GM19238 (cell line): Measurements from ENCODE around the gene PSMD13.

Experiments
- DNase-seq: peaks from one replicate; pipeline ENCODE4 v3.0.0; 2011; ENCODE audit warnings: low spot score; ENCODE audit not compliant: insufficient read length

The PSMD13 gene

DNA sequence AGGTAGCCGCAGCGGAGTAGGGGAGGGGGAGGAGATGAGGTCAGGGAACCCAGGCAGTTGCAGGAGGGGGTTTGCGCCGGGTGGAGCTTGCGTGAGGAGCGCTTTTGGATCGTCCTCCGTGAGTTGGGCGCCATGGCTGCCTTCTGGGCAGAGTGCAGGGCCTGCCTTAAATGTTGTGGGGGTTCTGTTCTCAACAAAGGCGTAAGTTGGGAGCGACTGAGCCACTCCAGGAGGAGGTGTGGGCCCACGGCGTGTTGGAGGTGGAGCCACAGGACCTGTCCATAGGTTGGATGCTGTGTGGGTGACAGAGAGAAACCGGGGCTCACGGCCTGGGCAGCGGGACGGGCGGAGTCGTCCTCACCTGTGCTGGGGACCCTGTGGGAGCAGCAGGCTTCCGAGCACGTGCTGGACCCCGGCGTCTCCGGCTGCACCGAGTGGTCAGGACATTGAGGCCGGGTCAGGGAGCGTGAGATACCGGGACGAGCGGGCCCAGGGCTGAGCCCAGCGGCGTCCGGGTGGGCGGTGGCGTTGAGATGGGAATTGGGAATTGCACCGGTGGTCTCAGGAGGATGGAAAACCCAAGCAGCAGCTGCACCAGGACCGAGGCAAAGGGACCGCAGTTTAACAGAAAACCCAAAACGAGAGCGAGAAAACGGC lies 51.2 kb downstream of the PSMD13 start:
- no peak for DNase-seq

DNA sequence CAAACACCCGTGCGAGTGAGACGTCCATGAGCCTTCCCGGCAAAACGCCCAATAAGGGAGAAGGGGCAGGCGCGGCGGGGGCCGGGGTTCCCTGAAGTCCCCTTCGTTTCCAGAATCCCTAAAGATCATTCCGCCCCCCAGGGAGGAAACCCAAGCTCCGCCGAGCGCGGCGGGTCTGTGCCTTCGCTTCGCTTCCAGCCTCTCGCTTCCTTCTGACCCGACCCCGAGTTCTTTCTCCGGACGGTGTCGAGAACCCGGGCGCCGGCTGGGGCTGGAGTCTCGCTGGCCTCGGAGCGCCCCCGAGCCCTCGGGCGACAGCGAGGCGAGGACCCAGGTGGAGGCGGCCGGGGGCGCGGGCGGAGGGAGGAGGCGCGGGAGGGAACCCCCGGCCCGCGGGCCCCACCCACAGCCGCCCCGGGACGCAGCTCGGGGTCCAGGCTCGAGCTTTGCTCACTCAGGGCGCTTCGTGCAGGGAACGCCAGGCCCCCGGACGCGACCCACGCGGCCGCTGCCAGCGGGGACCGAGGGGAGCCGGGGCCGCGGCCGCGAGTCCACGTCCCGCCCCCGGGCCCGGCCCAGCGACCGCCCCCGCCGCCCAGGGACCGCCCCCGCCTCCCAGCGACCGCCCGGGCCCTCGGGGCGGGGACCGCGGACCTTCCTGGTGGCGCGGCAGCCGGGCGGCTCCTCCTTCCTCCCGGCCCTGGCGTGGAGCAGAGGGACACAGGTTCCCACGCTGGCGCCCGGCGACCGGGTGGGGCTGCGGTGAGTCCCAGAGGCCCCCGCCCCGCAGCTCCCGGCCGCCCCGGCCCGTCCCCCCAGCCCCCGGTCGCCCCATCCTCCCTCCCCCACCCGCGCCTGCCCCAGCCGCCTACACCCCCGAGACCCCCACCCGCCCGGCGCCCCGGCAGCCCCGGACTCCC lies 52.0 kb downstream of the PSMD13 start, which contains the start of gene PGGHG:
PGGHG (plus strand) TSS at position 649 of the 920 bp plus-strand sequence. CDS start 691 bp downstream, outside the sequence.
- peak; percentile 96 for DNase-seq

DNA sequence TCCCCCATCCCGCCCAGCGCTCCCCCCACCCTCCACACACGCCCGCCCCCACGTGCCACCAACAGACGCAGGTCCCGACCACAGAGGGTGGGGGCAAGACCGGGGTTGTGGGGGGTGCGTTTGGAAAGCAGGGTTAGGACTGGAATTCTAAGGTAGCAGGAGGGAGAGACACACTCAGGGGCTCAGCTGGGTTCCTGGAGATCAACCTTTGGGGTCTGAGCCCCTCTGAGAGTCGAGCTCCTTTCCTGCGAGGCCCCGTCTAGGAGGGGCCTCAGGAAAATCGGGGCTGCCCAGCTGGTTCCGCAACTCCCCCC lies 52.6 kb downstream of the PSMD13 start:
- DNase-seq = no peak

DNA sequence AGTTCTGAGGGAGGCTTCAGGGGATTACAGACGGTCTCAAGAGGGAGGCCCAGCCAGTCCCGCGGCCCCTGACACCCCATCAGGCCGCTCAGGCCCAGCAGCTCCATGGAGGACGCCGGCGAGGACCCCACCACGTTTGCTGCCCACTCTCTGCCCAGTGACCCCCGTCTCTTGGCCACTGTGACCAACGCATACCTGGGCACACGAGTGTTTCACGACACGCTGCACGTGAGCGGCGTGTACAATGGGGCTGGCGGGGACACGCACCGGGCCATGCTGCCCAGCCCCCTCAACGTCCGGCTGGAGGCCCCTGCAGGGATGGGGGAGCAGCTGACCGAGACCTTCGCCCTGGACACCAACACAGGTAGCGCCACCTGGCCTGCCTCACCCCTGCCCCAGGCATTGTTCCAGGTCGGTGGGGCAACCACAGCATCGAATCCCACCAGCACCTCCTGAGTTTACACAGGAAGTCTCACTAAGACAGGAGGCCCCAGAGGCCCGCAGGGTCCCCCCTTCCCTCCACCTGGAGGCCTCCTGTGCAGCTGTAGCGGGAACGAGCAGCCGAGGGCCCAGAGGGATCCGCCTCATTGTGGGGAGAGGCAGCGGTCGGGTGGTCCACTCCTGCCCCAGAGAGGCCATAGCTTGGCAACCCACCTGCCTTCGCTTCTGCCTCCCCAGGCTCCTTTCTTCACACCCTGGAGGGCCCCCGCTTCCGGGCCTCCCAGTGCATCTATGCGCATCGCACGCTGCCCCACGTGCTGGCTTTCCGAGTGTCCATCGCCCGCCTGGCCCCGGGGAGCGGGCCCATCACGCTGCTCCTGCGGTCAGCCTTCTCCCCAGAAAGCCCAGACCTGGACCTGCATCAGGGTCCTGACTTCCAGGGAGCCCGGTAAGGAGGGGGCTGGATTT lies 53.2 kb downstream of the PSMD13 start:
- DNase-seq = no peak

DNA sequence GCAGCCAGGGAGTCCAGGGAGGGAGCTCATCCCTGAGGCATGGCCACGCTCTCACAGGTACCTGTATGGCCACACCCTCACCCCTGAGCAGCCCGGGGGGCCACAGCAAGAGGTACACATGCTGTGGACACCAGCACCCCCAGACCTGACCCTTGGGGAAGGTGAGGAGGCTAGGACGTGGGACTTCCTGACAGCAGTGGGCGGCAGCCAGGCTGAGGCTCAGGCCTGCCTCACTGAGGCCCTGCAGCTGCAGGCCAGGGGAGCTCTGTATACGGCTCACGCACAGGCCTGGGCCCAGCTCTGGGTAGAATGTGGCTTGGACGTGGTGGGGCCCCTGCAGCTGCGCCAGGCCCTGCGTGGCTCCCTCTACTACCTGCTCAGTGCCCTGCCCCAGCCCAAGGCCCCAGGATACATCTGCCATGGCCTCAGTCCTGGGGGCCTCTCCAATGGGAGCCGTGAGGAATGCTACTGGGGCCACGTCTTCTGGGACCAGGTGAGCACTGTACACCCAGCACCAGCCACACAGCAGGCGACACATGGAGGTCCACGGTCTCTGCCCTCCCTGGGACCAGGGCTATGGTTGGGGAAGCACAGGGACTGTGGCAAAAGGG lies 54.0 kb downstream of the PSMD13 start:
- DNase-seq = no peak

DNA sequence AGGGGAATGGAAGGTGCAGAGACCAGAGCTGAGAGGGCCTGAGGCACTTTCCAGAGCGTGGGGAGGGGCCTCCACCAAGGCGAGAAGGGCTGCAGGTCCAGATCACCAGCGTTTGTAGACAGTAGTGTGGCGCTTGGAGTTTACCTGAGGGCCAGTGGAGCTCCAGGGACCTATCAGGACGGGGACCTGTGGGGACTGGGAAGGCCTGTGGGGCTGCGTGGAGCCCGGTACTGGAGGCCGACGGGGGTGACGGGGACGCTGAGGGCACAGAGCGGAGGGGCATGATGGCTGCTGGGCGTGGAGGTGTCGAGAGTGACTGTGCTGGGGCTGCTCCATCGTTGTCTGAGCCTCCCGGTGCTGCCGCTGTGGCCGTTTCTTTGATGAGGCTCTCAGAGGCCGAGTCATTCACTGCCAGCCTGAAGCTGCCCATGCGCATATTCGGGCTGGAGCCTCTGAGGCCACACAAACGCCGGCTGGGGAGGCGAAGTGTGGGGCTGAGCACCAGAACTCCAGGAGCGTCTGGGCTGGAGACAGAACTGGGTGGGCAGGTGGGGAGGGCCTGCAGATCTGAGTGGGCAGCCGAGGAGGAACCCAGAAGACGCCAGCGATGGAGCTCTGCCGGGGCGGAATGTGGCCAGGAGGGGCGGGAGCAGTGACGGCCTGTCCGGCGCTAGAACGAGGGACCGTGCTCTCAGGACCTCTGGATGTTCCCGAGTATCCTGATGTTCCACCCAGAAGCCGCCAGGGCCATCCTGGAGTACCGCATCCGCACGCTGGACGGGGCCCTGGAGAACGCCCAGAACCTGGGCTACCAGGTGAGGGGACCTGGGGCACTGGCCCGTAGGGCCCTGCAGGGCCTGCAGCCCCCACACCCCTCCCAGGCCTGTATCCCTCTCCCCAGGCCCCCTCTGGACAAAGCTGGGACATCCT lies 54.8 kb downstream of the PSMD13 start:
- DNase-seq = no peak

DNA sequence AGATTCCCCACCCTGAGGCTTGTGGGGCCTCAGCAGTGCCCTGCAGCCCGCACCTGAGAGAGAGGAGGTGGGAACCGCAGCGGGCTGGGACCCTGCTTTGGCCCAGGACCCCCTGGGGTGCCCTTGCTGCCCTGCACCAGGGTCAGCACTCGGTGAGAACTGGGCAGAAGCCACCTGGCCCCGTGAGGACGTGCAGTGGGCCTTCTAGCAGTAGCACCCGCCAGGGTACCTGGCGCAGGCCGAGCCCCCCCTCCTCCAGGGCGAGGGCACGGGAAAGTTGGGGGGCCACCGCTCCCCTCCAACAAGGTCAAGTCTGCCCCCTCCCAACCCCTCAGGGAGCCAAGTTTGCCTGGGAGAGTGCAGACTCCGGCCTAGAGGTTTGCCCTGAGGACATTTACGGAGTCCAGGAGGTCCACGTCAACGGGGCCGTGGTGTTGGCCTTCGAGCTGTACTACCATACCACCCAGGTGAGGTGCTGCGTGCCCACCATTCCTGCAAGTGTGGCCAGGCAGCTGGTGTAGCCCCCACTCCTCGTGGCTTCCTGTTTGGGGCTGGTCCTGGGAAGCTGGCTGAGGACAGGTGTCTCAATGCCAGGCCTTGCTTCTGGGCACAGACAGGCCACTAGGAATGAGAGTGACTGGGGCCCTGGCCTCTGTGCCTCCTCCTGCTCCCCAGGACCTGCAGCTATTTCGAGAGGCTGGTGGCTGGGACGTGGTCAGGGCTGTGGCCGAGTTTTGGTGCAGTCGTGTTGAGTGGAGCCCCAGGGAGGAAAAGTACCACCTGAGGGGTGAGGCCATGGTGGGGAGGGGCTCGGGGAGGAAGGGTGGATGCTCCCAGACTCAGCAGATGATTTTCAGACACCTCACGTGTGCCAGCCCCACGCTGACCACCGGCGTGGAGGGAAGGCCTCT lies 55.7 kb downstream of the PSMD13 start:
- no peak for DNase-seq

DNA sequence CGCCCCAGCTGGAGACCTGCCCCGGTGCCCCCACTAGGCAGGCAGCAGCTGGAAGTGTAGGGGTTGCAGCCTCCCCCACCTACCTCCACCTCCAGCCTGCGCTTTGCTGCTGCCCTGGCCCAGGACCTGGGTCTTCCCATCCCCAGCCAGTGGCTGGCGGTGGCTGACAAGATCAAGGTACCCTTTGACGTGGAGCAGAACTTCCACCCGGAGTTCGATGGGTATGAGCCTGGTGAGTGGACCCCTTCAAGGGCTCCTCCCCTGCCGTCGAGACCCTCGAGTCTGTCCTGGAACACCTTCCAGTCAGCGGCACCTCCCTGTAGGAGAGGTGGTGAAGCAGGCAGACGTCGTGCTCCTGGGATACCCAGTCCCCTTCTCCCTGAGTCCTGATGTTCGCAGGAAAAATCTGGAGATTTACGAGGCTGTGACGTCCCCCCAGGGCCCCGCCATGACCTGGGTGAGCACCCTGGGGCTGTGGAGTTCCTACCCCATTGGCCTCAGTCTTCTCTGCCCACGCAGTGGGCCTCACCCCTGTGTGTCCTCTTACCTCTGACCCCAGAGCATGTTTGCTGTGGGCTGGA lies 56.6 kb downstream of the PSMD13 start:
- DNase-seq = no peak

DNA sequence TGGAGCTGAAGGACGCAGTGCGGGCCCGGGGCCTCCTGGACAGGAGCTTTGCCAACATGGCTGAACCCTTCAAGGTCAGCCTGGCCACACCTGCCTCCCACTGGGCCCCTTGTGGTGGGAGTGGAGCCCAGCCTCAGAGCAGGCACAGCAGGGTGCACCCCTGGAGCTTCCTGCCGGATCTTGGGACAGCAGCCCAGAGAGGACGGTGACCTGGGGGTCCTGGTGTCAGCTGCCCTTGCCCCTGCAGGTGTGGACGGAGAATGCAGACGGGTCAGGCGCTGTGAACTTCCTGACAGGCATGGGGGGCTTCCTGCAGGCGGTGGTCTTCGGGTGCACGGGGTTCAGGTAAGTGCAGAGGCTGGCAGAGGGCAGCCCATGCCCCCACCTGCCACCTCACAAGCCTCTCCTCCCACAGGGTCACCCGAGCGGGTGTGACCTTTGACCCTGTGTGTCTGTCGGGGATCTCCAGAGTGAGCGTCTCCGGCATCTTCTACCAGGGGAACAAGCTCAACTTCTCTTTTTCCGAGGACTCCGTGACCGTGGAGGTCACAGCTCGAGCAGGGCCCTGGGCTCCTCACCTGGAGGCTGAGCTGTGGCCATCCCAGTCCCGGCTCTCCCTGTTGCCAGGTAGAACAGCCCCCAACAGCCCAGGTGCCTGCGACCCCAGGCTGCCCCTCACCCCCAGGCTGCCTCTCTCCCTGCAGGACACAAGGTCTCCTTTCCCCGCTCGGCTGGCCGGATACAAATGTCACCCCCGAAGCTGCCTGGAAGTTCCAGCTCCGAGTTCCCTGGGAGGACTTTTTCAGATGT lies 57.3 kb downstream of the PSMD13 start:
- no peak for DNase-seq

DNA sequence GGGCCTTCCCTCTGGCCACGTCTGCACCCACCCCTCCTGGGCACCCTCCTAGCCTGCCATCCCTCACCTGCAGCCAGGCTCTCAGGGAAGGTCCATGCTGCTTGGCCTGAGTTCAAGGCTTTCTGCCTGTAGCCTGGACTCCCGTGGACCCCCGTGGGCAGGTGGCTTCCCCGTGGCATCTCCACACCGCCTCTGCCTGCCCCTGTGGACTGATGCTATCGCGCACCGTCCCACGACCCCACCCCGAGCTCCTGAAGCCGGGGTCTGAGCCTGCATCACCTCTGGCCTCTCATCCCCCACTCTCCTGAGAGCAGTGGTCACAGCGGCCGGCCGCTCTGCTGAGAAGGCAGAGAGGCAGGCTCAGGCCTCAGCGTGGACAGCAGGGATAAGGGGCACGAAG lies 58.0 kb downstream of the PSMD13 start:
- no peak for DNase-seq

DNA sequence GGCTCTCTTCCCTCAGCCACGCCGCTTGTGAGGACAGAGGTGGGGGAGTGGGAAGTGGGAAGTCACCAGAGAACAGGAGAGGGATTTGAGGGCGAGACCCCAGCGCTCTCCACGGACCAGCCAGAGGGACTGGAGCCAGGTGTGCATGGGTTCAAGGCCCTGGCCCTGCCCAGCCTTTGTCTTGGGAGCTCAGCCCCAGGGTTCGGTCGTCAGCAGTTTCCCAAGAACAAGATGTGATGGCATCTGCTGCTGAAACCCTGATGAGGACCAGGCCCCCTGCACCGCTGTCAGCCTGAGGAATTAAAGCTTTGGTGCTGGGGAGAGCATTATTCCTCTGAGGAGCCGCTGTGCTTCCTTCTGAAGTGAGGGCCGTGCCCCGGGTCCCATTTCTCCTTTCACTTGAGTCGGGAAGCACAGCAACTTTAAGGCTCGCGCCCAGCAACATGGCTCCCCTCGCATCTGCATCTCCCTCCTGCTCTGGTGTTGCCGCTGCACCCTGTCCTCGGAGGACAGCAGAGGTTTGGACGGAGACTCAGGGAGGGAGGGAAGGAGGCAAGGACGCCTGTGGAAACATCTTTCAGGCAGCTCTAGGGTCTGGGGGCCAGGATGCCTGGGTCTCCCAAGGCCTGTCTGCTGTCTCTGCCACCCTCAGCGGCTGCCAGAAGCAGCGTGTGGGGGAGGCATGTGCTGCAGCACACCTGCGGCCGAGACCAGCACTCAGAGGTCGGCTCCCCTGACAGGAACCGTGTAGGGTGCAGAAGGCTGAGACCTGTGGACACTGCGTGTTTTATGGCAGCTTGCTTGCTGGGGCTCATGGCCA lies 58.8 kb downstream of the PSMD13 start:
- no peak for DNase-seq

DNA sequence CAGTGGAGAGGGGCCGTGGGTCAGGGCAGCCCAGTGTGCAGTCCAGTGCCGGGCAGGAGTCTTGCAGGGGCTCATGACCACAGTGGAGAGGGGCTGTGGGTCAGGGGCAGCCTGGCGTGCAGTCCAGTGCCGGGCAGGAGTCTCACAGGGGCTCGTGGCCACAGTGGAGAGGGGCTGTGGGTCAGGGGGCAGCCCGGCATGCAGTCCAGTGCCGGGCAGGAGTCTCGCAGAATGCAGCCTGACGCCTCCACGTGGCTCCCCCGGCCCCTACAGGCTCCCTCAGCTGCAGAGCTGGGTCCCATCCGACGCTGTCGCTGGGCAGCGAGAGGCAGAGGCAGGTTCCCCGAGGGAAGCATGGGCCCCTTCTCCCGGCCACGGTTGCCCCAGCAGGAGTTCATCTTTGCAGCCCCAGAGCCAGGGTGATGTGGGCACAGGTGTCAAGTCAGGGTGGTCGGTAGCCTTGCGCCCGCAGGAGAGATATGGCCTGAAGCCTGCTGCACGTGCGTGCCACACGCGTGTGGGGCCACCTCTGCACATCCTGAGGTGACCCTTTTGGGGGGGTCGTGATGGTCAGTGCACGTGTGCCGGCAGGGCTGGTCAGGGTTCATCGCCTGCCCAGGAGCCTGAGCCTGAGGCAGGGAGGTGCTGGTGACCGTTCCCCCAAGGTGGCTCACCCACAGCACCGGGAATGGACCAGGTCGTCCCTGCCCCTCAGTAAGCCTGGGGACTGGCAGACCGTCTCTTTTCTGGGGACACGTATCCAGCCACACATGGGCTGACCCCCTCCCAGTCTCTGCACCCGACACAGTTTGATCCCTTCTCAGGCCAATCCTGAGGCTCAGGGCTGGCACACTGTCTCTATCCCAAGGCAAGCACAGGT lies 59.6 kb downstream of the PSMD13 start:
- no peak for DNase-seq

DNA sequence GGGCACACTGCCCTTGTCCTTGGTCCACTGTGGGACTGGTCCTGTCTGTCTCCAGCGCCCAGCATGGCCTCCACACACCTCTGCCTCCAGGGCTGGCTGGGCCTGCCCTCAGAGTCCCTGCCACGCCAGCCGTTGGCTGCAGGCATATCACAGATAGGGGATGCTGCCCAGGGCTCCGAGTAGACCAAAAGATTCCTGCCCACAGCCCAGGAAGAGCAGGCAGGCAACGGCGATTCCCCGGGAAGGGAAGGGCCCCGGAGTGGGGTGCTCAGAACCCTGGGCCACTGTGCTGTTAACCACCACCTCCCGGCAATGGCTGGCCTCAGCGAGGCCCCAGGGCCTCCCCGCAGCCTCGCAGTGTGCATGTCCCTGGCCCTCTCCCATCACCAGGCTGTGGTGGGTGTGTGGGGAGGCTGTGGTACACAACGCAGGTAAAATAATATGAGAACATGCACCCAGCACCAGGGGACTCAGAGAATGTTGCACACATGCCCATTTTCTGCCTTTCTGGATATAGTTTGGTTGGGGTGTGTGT lies 60.3 kb downstream of the PSMD13 start:
- no peak for DNase-seq

DNA sequence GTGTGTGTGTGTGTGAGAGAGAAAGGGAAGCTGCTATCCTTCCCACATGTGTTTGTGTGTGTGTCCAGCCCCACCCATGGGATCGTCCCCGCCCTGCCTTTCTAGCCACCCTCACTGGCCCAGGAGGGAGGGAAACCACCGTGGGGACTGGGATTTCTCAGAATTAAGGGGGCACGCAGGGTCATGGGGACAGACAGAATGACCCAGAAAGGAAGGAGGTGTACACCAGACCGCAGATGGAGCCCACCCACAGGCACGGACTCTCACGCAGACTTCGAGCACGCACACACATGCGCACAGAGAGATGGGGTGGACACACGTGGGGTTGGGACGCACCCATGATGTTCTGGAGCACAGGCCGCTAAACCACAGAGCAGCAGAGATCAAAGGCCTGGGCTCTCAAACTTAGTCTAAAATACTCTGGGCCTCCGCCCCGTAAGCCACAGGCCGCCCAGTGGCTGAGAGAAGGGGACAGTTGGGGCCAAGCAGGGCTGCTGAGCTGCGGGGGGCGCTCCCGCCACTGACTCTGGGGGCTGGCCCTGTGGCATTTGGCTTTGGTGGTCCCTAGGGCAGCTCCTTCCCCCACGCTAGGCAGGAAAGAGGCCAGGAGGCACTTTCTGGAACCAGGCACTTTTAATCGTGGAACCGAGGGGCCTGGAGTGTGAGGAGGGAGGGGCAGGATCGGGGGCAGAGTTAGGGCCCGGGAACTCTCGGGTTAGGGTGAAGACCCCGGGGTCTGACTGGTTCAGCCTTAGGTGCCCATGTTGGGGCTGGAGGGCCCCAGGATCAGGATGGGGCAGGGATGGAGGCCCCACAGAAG lies 61.0 kb downstream of the PSMD13 start:
- DNase-seq = no peak
